Measurements from ENCODE around the gene LTB.
A peak's percentile ranks its signal among the peaks of the same experiment; 100 is the strongest.

The LTB gene

GRCh38 chr6:31546958-31547726, 35.1 kb downstream of the LTB start, which contains the start of gene NFKBIL1:
Gene NFKBIL1, plus strand, starts transcription at chr6:31547608. Its CDS starts 87 bp downstream, at chr6:31547695.
- peak within 1 kb of the TSS; percentile 34; the same call in 1 of the 2 replicates for H3K4me3 ChIP-seq (ENCODE audit: low read length)
- no peaks in the 10 kb centered on the region for H3K27me3 ChIP-seq (ENCODE audit: control insufficient read depth, insufficient read depth, low read length)
- H3K27ac ChIP-seq (ENCODE audit: low read length), result no peak within 1 kb of the TSS
- WGBS (ENCODE audit: insufficient coverage, insufficient read length), result no CpG with 5 or more reads among the region's 25 CpGs
- peak; percentile 99 for DNase-seq (ENCODE audit: low read depth, low spot score)
- H3K36me3 ChIP-seq (ENCODE audit: control insufficient read depth, insufficient read depth, low read length), result no peaks in the 10 kb centered on the region
- H3K4me1 ChIP-seq (ENCODE audit: control insufficient read depth, insufficient read depth, low read length), result peaks cover 1% of the 10 kb centered on the region; the same call in 1 of the 2 replicates
- no peaks in the 10 kb centered on the region for H3K9me3 ChIP-seq (ENCODE audit: control insufficient read depth, insufficient read depth, low read length)

- Histone ChIP-seq H3K4me3 (ENCODE audit: low read length) (peak within 1 kb of the TSS; percentile 34; the same call in 1 of the 2 replicates), H3K27me3 (ENCODE audit: control insufficient read depth, insufficient read depth, low read length) (no peaks in the 10 kb centered on the region), H3K4me1 (ENCODE audit: control insufficient read depth, insufficient read depth, low read length) (peaks cover 1% of the 10 kb centered on the region; the same call in 1 of the 2 replicates), H3K27ac (ENCODE audit: low read length) (no peak within 1 kb of the TSS), H3K9me3 (ENCODE audit: control insufficient read depth, insufficient read depth, low read length) (no peaks in the 10 kb centered on the region), H3K36me3 (ENCODE audit: control insufficient read depth, insufficient read depth, low read length) (no peaks in the 10 kb centered on the region)
- DNase-seq (ENCODE audit: low read depth, low spot score), result peak; percentile 92
- no CpG with 5 or more reads among the region's 11 CpGs for WGBS (ENCODE audit: insufficient coverage, insufficient read length)
These were observed 35.8 kb downstream of the LTB start, which contains the start of gene ATP6V1G2 for GRCh38 chr6:31546339-31546957. Gene ATP6V1G2, minus strand, starts transcription at chr6:31546608. Its CDS starts 49 bp downstream, at chr6:31546559.

DNA sequence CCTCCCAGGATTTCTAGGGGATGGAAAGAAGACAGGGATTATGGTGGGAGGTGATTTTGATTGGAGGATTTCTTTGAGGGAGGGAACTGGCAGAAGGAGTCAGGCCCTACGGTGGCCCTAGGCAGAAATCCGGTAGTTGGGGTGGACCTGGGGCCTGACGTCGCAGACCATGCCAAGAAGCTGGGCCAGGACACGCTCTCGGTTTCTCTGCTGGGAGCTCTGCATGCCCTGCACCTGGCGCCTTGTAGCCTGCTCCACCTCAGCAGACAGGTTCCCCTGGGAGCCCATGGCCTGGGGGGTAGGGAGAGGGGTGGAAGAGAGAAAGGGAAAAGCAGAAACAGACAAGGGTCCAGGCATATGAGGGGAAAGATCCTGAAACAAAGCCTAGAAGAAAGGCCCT, 36.9 kb downstream of the LTB start:
- Histone ChIP-seq H3K27me3 (ENCODE audit: control insufficient read depth, insufficient read depth, low read length) (no peaks in the 10 kb centered on the region), H3K36me3 (ENCODE audit: control insufficient read depth, insufficient read depth, low read length) (peaks cover 1% of the 10 kb centered on the region; the same call in 1 of the 2 replicates), H3K4me3 (ENCODE audit: low read length) (no peak overlapping the region), H3K4me1 (ENCODE audit: control insufficient read depth, insufficient read depth, low read length) (peaks cover 1% of the 10 kb centered on the region; the same call in 1 of the 2 replicates), H3K27ac (ENCODE audit: low read length) (no peak overlapping the region), H3K9me3 (ENCODE audit: control insufficient read depth, insufficient read depth, low read length) (no peaks in the 10 kb centered on the region)
- no CpG with 5 or more reads among the region's 7 CpGs for WGBS (ENCODE audit: insufficient coverage, insufficient read length)
- no peak for DNase-seq (ENCODE audit: low read depth, low spot score)

GRCh38 chr6:31544676-31545075, 37.5 kb downstream of the LTB start:
- DNase-seq (ENCODE audit: low read depth, low spot score), result no peak
- no peak overlapping the region for H3K27ac ChIP-seq (ENCODE audit: low read length)
- H3K4me3 ChIP-seq (ENCODE audit: low read length), result no peak overlapping the region
- peaks cover 1% of the 10 kb centered on the region; the same call in 1 of the 2 replicates for H3K4me1 ChIP-seq (ENCODE audit: control insufficient read depth, insufficient read depth, low read length)
- H3K27me3 ChIP-seq (ENCODE audit: control insufficient read depth, insufficient read depth, low read length), result no peaks in the 10 kb centered on the region
- no peaks in the 10 kb centered on the region for H3K9me3 ChIP-seq (ENCODE audit: control insufficient read depth, insufficient read depth, low read length)
- H3K36me3 ChIP-seq (ENCODE audit: control insufficient read depth, insufficient read depth, low read length), result peaks cover 7% of the 10 kb centered on the region; the same call in 1 of the 2 replicates
- no CpG with 5 or more reads among the region's 2 CpGs for WGBS (ENCODE audit: insufficient coverage, insufficient read length)

DNA sequence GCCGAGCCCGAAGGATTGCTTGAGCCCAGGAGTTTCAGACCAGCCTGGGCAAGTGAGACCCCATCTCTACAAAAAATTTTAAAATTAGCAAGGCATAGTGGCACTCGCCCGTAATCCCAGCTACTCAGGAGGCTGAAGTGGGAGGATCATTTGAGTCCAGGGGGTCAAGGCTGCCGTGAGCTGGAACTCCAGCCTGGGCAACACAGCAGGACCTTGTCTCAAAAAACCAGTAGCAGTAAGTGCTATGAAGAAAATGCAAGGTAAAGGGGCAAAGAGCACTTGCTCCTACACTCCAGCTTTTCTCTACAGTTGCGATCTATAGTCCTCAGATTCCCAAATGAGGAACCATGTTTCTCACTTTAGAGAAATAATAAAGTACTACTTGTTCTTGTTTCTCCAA, 38.6 kb downstream of the LTB start:
- no CpG with 5 or more reads among the region's 6 CpGs for WGBS (ENCODE audit: insufficient coverage, insufficient read length)
- DNase-seq (ENCODE audit: low read depth, low spot score), result no peak
- Histone ChIP-seq H3K27me3 (ENCODE audit: control insufficient read depth, insufficient read depth, low read length) (no peaks in the 10 kb centered on the region), H3K36me3 (ENCODE audit: control insufficient read depth, insufficient read depth, low read length) (peaks cover 16% of the 10 kb centered on the region; the same call in 1 of the 2 replicates), H3K27ac (ENCODE audit: low read length) (no peak overlapping the region), H3K4me3 (ENCODE audit: low read length) (no peak overlapping the region), H3K4me1 (ENCODE audit: control insufficient read depth, insufficient read depth, low read length) (peaks cover 1% of the 10 kb centered on the region), H3K9me3 (ENCODE audit: control insufficient read depth, insufficient read depth, low read length) (no peaks in the 10 kb centered on the region)

DNA sequence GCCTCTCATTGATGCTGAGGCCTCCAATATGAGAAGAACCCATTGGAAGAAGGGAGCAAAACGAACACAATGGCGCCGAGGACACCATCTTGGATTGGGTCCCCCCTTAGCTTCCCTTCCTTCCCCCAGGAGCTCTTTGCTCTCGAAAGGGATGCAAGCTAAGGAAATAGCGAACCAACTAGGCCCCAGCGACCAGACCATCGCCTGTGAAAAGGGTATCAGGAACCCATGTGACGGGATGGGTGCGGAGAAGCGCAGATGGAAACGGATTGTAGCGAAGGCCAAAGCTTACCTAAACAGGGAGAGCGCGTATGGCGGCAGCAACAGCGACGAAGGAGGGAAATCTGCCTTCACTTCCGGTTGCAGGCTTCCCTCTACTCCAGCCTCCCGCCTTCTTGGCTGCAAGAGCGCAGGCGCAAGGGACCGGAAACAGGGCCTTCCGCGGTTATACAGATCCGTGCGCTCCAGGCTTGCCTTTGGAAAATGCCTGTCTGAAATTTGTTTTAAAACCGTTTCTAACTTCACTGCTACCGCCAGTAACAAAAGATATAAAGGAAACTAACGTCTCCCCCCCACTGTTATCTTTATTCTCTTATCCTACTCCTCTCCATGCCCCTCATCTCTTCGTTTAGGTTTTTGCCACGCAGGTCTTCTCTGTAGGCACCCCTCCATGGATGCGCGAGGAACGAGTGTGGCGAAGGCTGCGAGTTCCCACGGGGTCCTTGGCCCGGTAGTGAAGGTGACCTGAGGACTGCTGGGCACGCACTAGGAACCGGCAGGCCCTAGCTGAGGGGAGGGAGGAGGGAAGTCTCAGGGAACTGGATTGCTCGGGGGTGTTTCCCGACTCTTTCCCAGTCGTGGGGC, 40.3 kb downstream of the LTB start, which contains the start of gene DDX39B:
Gene DDX39B (minus strand): TSS at position 346 of the 864 bp plus-strand sequence. CDS start 1,471 bp downstream, outside the sequence.
- Histone ChIP-seq H3K9me3 (ENCODE audit: control insufficient read depth, insufficient read depth, low read length) (no peaks in the 10 kb centered on the region), H3K27me3 (ENCODE audit: control insufficient read depth, insufficient read depth, low read length) (no peaks in the 10 kb centered on the region), H3K4me1 (ENCODE audit: control insufficient read depth, insufficient read depth, low read length) (no peaks in the 10 kb centered on the region; the same call in 1 of the 2 replicates), H3K36me3 (ENCODE audit: control insufficient read depth, insufficient read depth, low read length) (peaks cover 25% of the 10 kb centered on the region; the same call in 1 of the 2 replicates), H3K4me3 (ENCODE audit: low read length) (peak within 1 kb of the TSS; percentile 84), H3K27ac (ENCODE audit: low read length) (no peak within 1 kb of the TSS)
- no CpG with 5 or more reads among the region's 43 CpGs for WGBS (ENCODE audit: insufficient coverage, insufficient read length)
- DNase-seq (ENCODE audit: low read depth, low spot score), result peak; percentile 89

GRCh38 chr6:31541059-31541657, 41.1 kb downstream of the LTB start:
- H3K4me1 ChIP-seq (ENCODE audit: control insufficient read depth, insufficient read depth, low read length), result no peaks in the 10 kb centered on the region; the same call in 1 of the 2 replicates
- H3K36me3 ChIP-seq (ENCODE audit: control insufficient read depth, insufficient read depth, low read length), result peaks cover 32% of the 10 kb centered on the region; the same call in 1 of the 2 replicates
- WGBS (ENCODE audit: insufficient coverage, insufficient read length), result no CpG with 5 or more reads among the region's 21 CpGs

GRCh38 chr6:31540640-31541039, 41.6 kb downstream of the LTB start:
- WGBS (ENCODE audit: insufficient coverage, insufficient read length), result no CpG with 5 or more reads among the region's 4 CpGs
- Histone ChIP-seq H3K27ac (ENCODE audit: low read length) (no peak overlapping the region), H3K9me3 (ENCODE audit: control insufficient read depth, insufficient read depth, low read length) (no peaks in the 10 kb centered on the region), H3K27me3 (ENCODE audit: control insufficient read depth, insufficient read depth, low read length) (no peaks in the 10 kb centered on the region), H3K4me1 (ENCODE audit: control insufficient read depth, insufficient read depth, low read length) (no peaks in the 10 kb centered on the region; the same call in 1 of the 2 replicates), H3K4me3 (ENCODE audit: low read length) (peak overlapping the region; percentile 84; the same call in 1 of the 2 replicates), H3K36me3 (ENCODE audit: control insufficient read depth, insufficient read depth, low read length) (peaks cover 37% of the 10 kb centered on the region; the same call in 1 of the 2 replicates)
- no peak for DNase-seq (ENCODE audit: low read depth, low spot score)

More at GRCh38 chr6:31541059-31541657, 41.1 kb downstream of the LTB start:
- H3K9me3 ChIP-seq (ENCODE audit: control insufficient read depth, insufficient read depth, low read length), result no peaks in the 10 kb centered on the region
- no peak overlapping the region for H3K27ac ChIP-seq (ENCODE audit: low read length)
- peak overlapping the region; percentile 84 for H3K4me3 ChIP-seq (ENCODE audit: low read length)
- H3K27me3 ChIP-seq (ENCODE audit: control insufficient read depth, insufficient read depth, low read length), result no peaks in the 10 kb centered on the region
- no peak for DNase-seq (ENCODE audit: low read depth, low spot score)

GRCh38 chr6:31538805-31539400, 43.3 kb downstream of the LTB start:
- H3K36me3 ChIP-seq (ENCODE audit: control insufficient read depth, insufficient read depth, low read length), result peaks cover 54% of the 10 kb centered on the region
- 0 out of 2 replicates have a peak overlapping the region, but pooled peaks have one; percentile 13 for H3K4me3 ChIP-seq (ENCODE audit: low read length)
- no peaks in the 10 kb centered on the region for H3K9me3 ChIP-seq (ENCODE audit: control insufficient read depth, insufficient read depth, low read length)
- H3K27ac ChIP-seq (ENCODE audit: low read length), result no peak overlapping the region
- no peaks in the 10 kb centered on the region for H3K27me3 ChIP-seq (ENCODE audit: control insufficient read depth, insufficient read depth, low read length)
- no peaks in the 10 kb centered on the region; the same call in 1 of the 2 replicates for H3K4me1 ChIP-seq (ENCODE audit: control insufficient read depth, insufficient read depth, low read length)
- no peak for DNase-seq (ENCODE audit: low read depth, low spot score)
- no CpG with 5 or more reads among the region's 6 CpGs for WGBS (ENCODE audit: insufficient coverage, insufficient read length)

All from iPS DF 6.9 (cell line).